ENCODE results near the gene PHF21A.
A peak's percentile ranks its signal among the peaks of the same experiment; 100 is the strongest.
"Not testable (repeated sequence)": the region's sequence is repeated elsewhere in the genome, so short reads cannot be mapped to it uniquely, and the experiment has no call there.

Gene PHF21A

GRCh38 chr11:45900916-45901617 is 220.2 kb downstream of the PHF21A start:
- DNase-seq, result peak in 12 of 14 donors; percentile 44 to 86 (median 64)

- DNase-seq, result not testable (repeated sequence)
These were observed 221.0 kb downstream of the PHF21A start for GRCh38 chr11:45900175-45900800.

GRCh38 chr11:45899448-45900174 is 221.6 kb downstream of the PHF21A start:
- DNase-seq, result peak in 13 of 14 donors; percentile 78 to 94 (median 84)

- DNase-seq, result peak in 1 of 14 donors; percentile 48
These were observed 222.2 kb downstream of the PHF21A start for GRCh38 chr11:45899086-45899447.

GRCh38 chr11:45897556-45897955 is 223.7 kb downstream of the PHF21A start:
- peak in 1 of 14 donors; percentile 23 for DNase-seq

DNA sequence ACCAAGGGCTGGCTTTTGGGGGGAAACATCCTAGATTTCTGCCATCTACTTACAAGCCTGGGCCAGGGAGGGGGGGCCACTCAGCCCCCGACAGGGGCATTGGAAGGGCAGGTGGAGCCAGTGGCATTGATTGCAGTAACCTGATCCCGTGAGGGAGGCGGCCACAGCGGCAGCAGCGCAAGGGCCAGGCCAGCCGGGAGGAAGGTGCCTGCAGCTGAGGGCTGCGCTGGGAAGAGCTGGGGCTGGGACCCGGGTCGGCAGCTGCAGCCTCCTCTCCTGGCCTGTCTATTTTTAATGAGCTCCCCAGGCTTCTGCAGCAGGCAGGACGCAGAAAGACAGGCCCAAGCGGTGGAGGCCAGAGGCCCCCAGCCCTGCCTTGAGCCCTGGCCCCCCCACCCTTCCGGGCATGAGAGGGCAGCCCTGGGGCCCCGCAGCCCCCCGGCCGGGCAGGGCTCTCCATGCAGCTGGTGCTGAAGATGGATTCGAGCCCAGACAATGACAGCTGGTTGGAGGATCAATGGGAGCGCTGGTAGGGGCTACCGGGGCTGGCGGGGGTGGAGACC is 224.8 kb downstream of the PHF21A start:
- DNase-seq, result peak in 4 of 14 donors; percentile 15 to 40 (median 36)

- DNase-seq, result no peak
These were observed 225.5 kb downstream of the PHF21A start for GRCh38 chr11:45895553-45896259.

DNA sequence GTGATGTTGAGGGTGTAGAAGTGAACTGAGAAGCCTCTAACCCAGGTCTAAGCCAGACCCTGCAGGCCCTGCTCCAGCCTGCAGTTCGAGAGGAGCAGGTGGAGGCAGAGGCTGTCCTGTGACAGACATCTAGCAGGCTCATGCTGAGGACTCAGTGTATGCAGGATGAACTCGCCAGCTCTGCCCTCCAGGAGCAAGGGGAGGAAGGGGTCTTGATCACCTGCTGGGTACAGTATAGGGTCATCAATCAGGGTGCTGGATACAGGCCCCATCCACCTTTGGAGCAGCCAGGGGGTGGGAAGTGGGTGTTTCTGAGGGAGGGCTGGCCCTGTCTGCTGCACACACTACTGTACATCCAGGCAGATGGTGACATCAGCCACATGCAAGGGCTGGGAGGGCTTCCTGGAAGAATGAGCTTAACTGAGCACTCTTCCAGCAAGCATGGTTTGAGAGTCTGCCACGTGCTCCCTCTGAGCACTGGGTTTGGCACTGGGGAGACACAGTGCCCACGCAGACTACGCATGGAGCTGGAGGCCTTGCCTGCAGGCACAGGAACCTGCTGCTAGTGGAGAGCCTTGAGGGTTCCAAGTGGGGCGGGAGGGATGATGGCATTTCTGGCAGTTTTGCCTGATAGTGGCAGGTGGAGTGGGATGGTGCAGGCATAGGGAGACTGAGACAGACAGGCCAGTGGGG is 226.6 kb downstream of the PHF21A start:
- DNase-seq, result peak in 1 of 14 donors; percentile 26

DNA sequence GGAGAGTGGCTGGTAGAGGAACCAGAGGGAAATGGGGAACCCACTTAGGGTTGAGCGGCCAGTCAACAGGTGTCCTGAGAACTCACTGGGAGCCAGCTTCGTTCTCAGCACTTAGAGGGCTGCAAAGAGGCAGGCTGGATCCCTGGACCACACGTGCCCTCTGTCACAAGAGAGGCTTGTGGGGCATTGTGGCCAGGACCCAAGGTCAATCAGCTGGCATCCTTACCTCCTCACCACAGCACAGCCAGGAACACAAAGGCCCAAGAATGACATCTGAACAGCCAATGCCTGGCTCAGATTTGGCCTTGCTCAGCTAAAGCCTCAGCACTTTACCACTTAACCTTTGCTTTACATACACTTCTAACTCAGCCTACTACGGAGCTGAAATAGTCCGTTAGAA is 228.4 kb downstream of the PHF21A start:
- no peak for DNase-seq

DNA sequence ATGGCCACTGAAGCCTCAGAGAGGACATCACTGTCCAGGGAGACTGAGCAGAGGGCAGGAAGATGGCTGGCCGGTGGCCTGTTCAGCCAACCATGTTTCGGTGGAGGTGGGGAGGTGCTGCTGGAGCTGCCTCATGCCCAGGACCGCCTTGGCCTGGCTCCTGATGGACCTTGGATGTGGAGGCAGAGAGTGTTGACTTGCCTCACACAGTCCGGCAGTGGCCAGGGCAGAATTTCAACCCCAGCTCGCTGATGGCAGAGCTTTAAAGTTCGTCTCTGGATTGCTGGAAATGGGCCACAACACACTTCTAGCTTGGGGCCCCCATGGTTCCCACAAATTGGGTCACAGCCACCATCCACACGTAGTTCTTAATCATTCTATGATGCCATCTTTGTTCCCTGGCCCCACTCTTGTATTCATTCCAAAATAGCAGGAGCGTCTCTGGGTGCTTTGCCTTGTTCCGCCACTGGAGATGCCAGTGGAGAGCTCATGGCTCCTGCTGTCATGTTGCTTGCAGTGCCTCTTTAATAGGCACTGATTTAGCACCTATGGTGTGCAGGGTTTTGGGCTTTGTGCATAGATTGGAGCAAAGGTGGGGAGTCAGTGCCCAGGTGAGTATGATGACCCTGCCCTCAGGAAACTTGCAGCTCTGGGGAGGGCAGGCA is 230.2 kb downstream of the PHF21A start:
- peak in 1 of 14 donors; percentile 15 for DNase-seq

- DNase-seq, result no peak
These were observed 231.3 kb downstream of the PHF21A start for GRCh38 chr11:45889966-45890365.

DNA sequence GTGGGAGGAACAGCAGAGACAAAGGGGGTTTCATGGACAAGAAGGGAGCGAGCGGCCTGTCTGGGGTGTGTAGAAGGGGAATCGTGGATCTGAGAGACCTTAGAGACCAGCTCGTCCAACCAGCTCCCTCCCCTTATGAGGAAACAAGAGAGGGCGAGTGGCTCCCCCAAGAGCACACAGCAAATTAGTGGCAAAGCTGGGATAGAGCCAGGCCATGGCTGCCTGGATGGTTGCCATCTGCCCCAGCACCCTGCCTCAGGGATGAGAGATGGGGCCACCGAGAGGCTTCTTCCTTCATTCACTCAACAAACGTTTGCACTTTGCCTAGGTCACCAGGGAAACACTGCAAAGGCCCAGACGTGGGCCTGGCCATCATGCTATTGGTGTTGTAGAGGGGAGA is 231.7 kb downstream of the PHF21A start:
- no peak for DNase-seq

DNA sequence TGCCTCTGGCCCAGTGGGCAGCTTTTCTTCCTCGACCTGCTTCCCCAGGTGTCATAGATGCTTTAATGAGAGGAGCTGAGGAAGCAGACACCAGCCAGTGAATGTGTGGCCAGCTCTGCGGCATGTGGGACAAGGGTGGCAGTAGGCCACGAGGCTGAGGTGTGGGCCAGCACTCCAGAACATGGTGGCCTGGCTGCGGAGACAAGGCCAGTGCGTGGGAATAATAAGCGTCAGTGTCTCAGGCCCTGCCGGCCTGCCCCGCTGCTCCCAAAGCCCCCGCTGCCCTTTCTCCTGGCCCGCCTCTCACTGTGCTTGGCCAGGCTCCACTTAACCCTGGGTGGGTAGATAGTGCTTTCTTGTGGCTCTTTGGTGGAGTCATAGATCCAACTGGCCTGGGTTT is 233.7 kb downstream of the PHF21A start:
- DNase-seq, result no peak

- no peak for DNase-seq
These were observed 234.3 kb downstream of the PHF21A start for GRCh38 chr11:45886816-45887520.

GRCh38 chr11:45885921-45886721 is 235.1 kb downstream of the PHF21A start:
- DNase-seq, result peak in 1 of 14 donors; percentile 44

- DNase-seq, result peak in 7 of 14 donors; percentile 7 to 63 (median 34)
These were observed 235.9 kb downstream of the PHF21A start, which contains the start of gene MAPK8IP1 for GRCh38 chr11:45885274-45885920. Gene MAPK8IP1 (plus strand): TSS chr11:45885651. CDS start chr11:45885821, 170 bp downstream.

DNA sequence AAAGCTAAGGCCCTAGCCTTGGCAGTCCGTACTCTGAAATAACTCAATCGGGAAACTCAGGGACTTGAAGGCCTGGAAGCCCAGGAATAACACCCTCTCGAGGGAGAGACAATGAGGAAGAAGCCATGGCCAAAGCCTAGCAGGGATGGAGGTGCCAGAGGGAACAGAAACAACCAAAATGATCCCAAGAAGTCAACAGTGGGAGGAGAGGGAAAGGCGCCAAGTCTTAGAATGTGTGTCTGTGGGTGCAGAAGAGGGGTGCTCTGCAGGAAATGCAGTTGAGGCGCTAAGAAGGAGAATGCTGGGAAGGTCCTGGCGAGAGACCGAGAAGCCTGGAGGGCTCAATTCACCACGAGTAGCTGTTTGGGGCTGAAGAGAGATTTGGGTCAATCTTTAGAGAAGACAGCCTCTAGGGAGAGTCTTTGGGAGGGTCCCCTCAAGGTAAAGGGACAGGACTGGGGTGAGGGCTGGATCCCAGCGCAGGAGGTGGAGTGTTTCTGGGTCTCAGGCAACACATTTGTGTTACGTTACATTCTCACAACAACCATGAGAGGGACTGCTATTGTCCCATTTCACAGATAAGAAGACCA is 236.6 kb downstream of the PHF21A start:
- no peak for DNase-seq
